ENCODE measurements around the gene TPD52L1. TPM values are rescaled to one million over a fixed set of nuclear protein-coding genes. Genes with fewer than 3 reads are reported as not detected.
"Not testable (repeated sequence)": the region's sequence is repeated elsewhere in the genome, so short reads cannot be mapped to it uniquely, and the experiment has no call there.

The TPD52L1 gene
- total and polyA plus RNA-seq, 4 donors, result 16.5 to 55.1 (median 22.4) TPM

GRCh38 chr6:125280370-125281035 is 126.9 kb downstream of the TPD52L1 start:
- WGBS (ENCODE audit: insufficient coverage), result 92% methylated on average over 11 of the region's 11 CpGs

GRCh38 chr6:125282470-125282869 is 128.9 kb downstream of the TPD52L1 start:
- WGBS (ENCODE audit: insufficient coverage), result 94% methylated on average over 3 of the region's 3 CpGs
- not testable (repeated sequence) for H3K36me3 ChIP-seq (ENCODE audit: control insufficient read depth, insufficient read depth, low read length); H3K4me3 ChIP-seq (ENCODE audit: low read depth, low read length); DNase-seq (ENCODE audit: low read depth in 4 of 6, low spot score in 6 of 6); H3K9me3 ChIP-seq (ENCODE audit: control insufficient read depth, insufficient read depth, low read length); H3K27ac ChIP-seq (ENCODE audit: low read depth, low read length); H3K27me3 ChIP-seq (ENCODE audit: control insufficient read depth, insufficient read depth, low read length); H3K4me1 ChIP-seq (ENCODE audit: control insufficient read depth, insufficient read depth, low read length)

More at GRCh38 chr6:125280370-125281035, 126.9 kb downstream of the TPD52L1 start:
- not testable (repeated sequence) for DNase-seq (ENCODE audit: low read depth in 4 of 6, low spot score in 6 of 6); H3K27ac ChIP-seq (ENCODE audit: low read depth, low read length); H3K4me1 ChIP-seq (ENCODE audit: control insufficient read depth, insufficient read depth, low read length); H3K36me3 ChIP-seq (ENCODE audit: control insufficient read depth, insufficient read depth, low read length); H3K27me3 ChIP-seq (ENCODE audit: control insufficient read depth, insufficient read depth, low read length); H3K4me3 ChIP-seq (ENCODE audit: low read depth, low read length); H3K9me3 ChIP-seq (ENCODE audit: control insufficient read depth, insufficient read depth, low read length)

- Histone ChIP-seq H3K36me3 (ENCODE audit: control insufficient read depth, insufficient read depth, low read length) (peaks cover 15% of the 10 kb centered on the region), H3K4me1 (ENCODE audit: control insufficient read depth, insufficient read depth, low read length) (no peaks in the 10 kb centered on the region), H3K9me3 (ENCODE audit: control insufficient read depth, insufficient read depth, low read length) (peaks cover 6% of the 10 kb centered on the region), H3K27me3 (ENCODE audit: control insufficient read depth, insufficient read depth, low read length) (no peaks in the 10 kb centered on the region), H3K27ac (ENCODE audit: low read depth, low read length) (no peak overlapping the region), H3K4me3 (ENCODE audit: low read depth, low read length) (no peak overlapping the region)
- no peak for DNase-seq (ENCODE audit: low read depth in 4 of 6, low spot score in 6 of 6)
- WGBS (ENCODE audit: insufficient coverage), result 100% methylated on average over 1 of the region's 1 CpG
Observed at GRCh38 chr6:125285353-125285752, 131.8 kb downstream of the TPD52L1 start.

- H3K27me3 ChIP-seq (ENCODE audit: control insufficient read depth, insufficient read depth, low read length), result no peaks in the 10 kb centered on the region
- H3K4me1 ChIP-seq (ENCODE audit: control insufficient read depth, insufficient read depth, low read length), result no peaks in the 10 kb centered on the region
- WGBS (ENCODE audit: insufficient coverage), result no CpG with 5 or more reads among the region's 1 CpG
- no peak overlapping the region for H3K27ac ChIP-seq (ENCODE audit: low read depth, low read length)
- no peak overlapping the region for H3K4me3 ChIP-seq (ENCODE audit: low read depth, low read length)
- DNase-seq (ENCODE audit: low read depth in 4 of 6, low spot score in 6 of 6), result no peak
- peaks cover 10% of the 10 kb centered on the region for H3K36me3 ChIP-seq (ENCODE audit: control insufficient read depth, insufficient read depth, low read length)
- H3K9me3 ChIP-seq (ENCODE audit: control insufficient read depth, insufficient read depth, low read length), result peaks cover 6% of the 10 kb centered on the region
Observed at GRCh38 chr6:125285936-125286335, 132.4 kb downstream of the TPD52L1 start.

- H3K27me3 ChIP-seq (ENCODE audit: control insufficient read depth, insufficient read depth, low read length), result no peaks in the 10 kb centered on the region
- DNase-seq (ENCODE audit: low read depth in 4 of 6, low spot score in 6 of 6), result no peak
- H3K4me1 ChIP-seq (ENCODE audit: control insufficient read depth, insufficient read depth, low read length), result no peaks in the 10 kb centered on the region
- H3K4me3 ChIP-seq (ENCODE audit: low read depth, low read length), result no peak overlapping the region
- 86% methylated on average over 9 of the region's 9 CpGs for WGBS (ENCODE audit: insufficient coverage)
- H3K9me3 ChIP-seq (ENCODE audit: control insufficient read depth, insufficient read depth, low read length), result peaks cover 6% of the 10 kb centered on the region
- H3K36me3 ChIP-seq (ENCODE audit: control insufficient read depth, insufficient read depth, low read length), result peaks cover 13% of the 10 kb centered on the region
- H3K27ac ChIP-seq (ENCODE audit: low read depth, low read length), result no peak overlapping the region
Observed at GRCh38 chr6:125287718-125288117, 134.1 kb downstream of the TPD52L1 start.

GRCh38 chr6:125293587-125293986 is 140.0 kb downstream of the TPD52L1 start:
- Histone ChIP-seq H3K9me3 (ENCODE audit: control insufficient read depth, insufficient read depth, low read length) (no peaks in the 10 kb centered on the region), H3K36me3 (ENCODE audit: control insufficient read depth, insufficient read depth, low read length) (peaks cover 7% of the 10 kb centered on the region), H3K27me3 (ENCODE audit: control insufficient read depth, insufficient read depth, low read length) (no peaks in the 10 kb centered on the region), H3K4me3 (ENCODE audit: low read depth, low read length) (no peak overlapping the region), H3K4me1 (ENCODE audit: control insufficient read depth, insufficient read depth, low read length) (no peaks in the 10 kb centered on the region), H3K27ac (ENCODE audit: low read depth, low read length) (no peak overlapping the region)
- no peak for DNase-seq (ENCODE audit: low read depth in 4 of 6, low spot score in 6 of 6)
- WGBS (ENCODE audit: insufficient coverage), result 96% methylated on average over 2 of the region's 3 CpGs

- no peak overlapping the region for H3K27ac ChIP-seq (ENCODE audit: low read depth, low read length)
- no peak overlapping the region for H3K4me3 ChIP-seq (ENCODE audit: low read depth, low read length)
- peaks cover 8% of the 10 kb centered on the region for H3K36me3 ChIP-seq (ENCODE audit: control insufficient read depth, insufficient read depth, low read length)
- no peaks in the 10 kb centered on the region for H3K4me1 ChIP-seq (ENCODE audit: control insufficient read depth, insufficient read depth, low read length)
- no peaks in the 10 kb centered on the region for H3K27me3 ChIP-seq (ENCODE audit: control insufficient read depth, insufficient read depth, low read length)
- no CpG with 5 or more reads among the region's 1 CpG for WGBS (ENCODE audit: insufficient coverage)
- H3K9me3 ChIP-seq (ENCODE audit: control insufficient read depth, insufficient read depth, low read length), result no peaks in the 10 kb centered on the region
- no peak for DNase-seq (ENCODE audit: low read depth in 4 of 6, low spot score in 6 of 6)
Observed at GRCh38 chr6:125294036-125294435, 140.5 kb downstream of the TPD52L1 start.

- no peak overlapping the region for H3K4me3 ChIP-seq (ENCODE audit: low read depth, low read length)
- H3K4me1 ChIP-seq (ENCODE audit: control insufficient read depth, insufficient read depth, low read length), result no peaks in the 10 kb centered on the region
- H3K9me3 ChIP-seq (ENCODE audit: control insufficient read depth, insufficient read depth, low read length), result no peaks in the 10 kb centered on the region
- DNase-seq (ENCODE audit: low read depth in 4 of 6, low spot score in 6 of 6), result peak in 2 of 6 donors; percentile 46 to 77
- peaks cover 9% of the 10 kb centered on the region for H3K36me3 ChIP-seq (ENCODE audit: control insufficient read depth, insufficient read depth, low read length)
- no peaks in the 10 kb centered on the region for H3K27me3 ChIP-seq (ENCODE audit: control insufficient read depth, insufficient read depth, low read length)
- WGBS (ENCODE audit: insufficient coverage), result no CpG with 5 or more reads among the region's 3 CpGs
- no peak overlapping the region for H3K27ac ChIP-seq (ENCODE audit: low read depth, low read length)
Observed at GRCh38 chr6:125294925-125295324, 141.4 kb downstream of the TPD52L1 start.

- no peaks in the 10 kb centered on the region for H3K4me1 ChIP-seq (ENCODE audit: control insufficient read depth, insufficient read depth, low read length)
- WGBS (ENCODE audit: insufficient coverage), result 86% methylated on average over 1 of the region's 1 CpG
- no peak overlapping the region for H3K4me3 ChIP-seq (ENCODE audit: low read depth, low read length)
- DNase-seq (ENCODE audit: low read depth in 4 of 6, low spot score in 6 of 6), result no peak
- H3K27me3 ChIP-seq (ENCODE audit: control insufficient read depth, insufficient read depth, low read length), result no peaks in the 10 kb centered on the region
- no peak overlapping the region for H3K27ac ChIP-seq (ENCODE audit: low read depth, low read length)
- no peaks in the 10 kb centered on the region for H3K9me3 ChIP-seq (ENCODE audit: control insufficient read depth, insufficient read depth, low read length)
- H3K36me3 ChIP-seq (ENCODE audit: control insufficient read depth, insufficient read depth, low read length), result peaks cover 9% of the 10 kb centered on the region
Observed at GRCh38 chr6:125296471-125296870, 142.9 kb downstream of the TPD52L1 start.

GRCh38 chr6:125299257-125299656 is 145.7 kb downstream of the TPD52L1 start:
- Histone ChIP-seq H3K4me3 (ENCODE audit: low read depth, low read length) (no peak overlapping the region), H3K9me3 (ENCODE audit: control insufficient read depth, insufficient read depth, low read length) (no peaks in the 10 kb centered on the region), H3K27me3 (ENCODE audit: control insufficient read depth, insufficient read depth, low read length) (no peaks in the 10 kb centered on the region), H3K4me1 (ENCODE audit: control insufficient read depth, insufficient read depth, low read length) (no peaks in the 10 kb centered on the region), H3K27ac (ENCODE audit: low read depth, low read length) (no peak overlapping the region), H3K36me3 (ENCODE audit: control insufficient read depth, insufficient read depth, low read length) (peaks cover 6% of the 10 kb centered on the region)
- DNase-seq (ENCODE audit: low read depth in 4 of 6, low spot score in 6 of 6), result no peak
- no CpG with 5 or more reads among the region's 3 CpGs for WGBS (ENCODE audit: insufficient coverage)

All from spinal cord (tissue), 10 donors.